ENCODE data around the gene PTPRF. TPM values are rescaled to one million over a fixed set of nuclear protein-coding genes. Genes with fewer than 3 reads are reported as not detected.

Gene PTPRF
- total and polyA plus RNA-seq, 2 experiments from 2014 or later, result 96.0 to 115 TPM

- TF ChIP-seq CTCF (IDR thresholded peaks at IDR 0.05; ENCODE audit: poor library complexity) (no peak), EZH2phosphoT487 (IDR thresholded peaks at IDR 0.05; ENCODE audit: low read depth, severe bottlenecking, unreplicated experiment) (no peak), EZH2 (IDR thresholded peaks at IDR 0.05; ENCODE audit: borderline replicate concordance) (no peak)
- H4K20me1 ChIP-seq (ENCODE audit: insufficient read depth, poor library complexity, severe bottlenecking), result no peaks in the 10 kb centered on the region
- no peaks in the 10 kb centered on the region for H3K36me3 ChIP-seq (replicated peaks; ENCODE audit: insufficient read depth, low read depth)
- H3K9me3 ChIP-seq (ENCODE audit: low read depth), result no peaks in the 10 kb centered on the region
- no peak overlapping the region for H3K4me3 ChIP-seq
- WGBS (ENCODE audit: low lambda C conversion rate, missing lambda C conversion rate), result 65% methylated on average over 5 of the region's 5 CpGs
- H3K27ac ChIP-seq, result peak overlapping the region; percentile 92
- H3K79me2 ChIP-seq, result no peaks in the 10 kb centered on the region
- no peak overlapping the region for H3K4me2 ChIP-seq
- peaks cover 14% of the 10 kb centered on the region for H3K4me1 ChIP-seq (ENCODE audit: insufficient read depth)
- DNase-seq (ENCODE audit: low spot score), result peak; percentile 91
- H3K27me3 ChIP-seq, result no peaks in the 10 kb centered on the region
- no peaks in the 10 kb centered on the region for H3K9me2 ChIP-seq (replicated peaks; ENCODE audit: insufficient read depth)
- H2AFZ ChIP-seq, result no peak overlapping the region
Measured at GRCh38 chr1:43582162-43582566, 51.5 kb downstream of the PTPRF start.

- H3K4me3 ChIP-seq, result no peak overlapping the region
- no peaks in the 10 kb centered on the region for H4K20me1 ChIP-seq (ENCODE audit: insufficient read depth, poor library complexity, severe bottlenecking)
- no peaks in the 10 kb centered on the region for H3K27me3 ChIP-seq
- H3K4me2 ChIP-seq, result no peak overlapping the region
- H3K9me2 ChIP-seq (replicated peaks; ENCODE audit: insufficient read depth), result no peaks in the 10 kb centered on the region
- no peak for DNase-seq (ENCODE audit: low spot score)
- H3K4me1 ChIP-seq (ENCODE audit: insufficient read depth), result peaks cover 5% of the 10 kb centered on the region
- no peaks in the 10 kb centered on the region for H3K79me2 ChIP-seq
- TF ChIP-seq EZH2phosphoT487 (IDR thresholded peaks at IDR 0.05; ENCODE audit: low read depth, severe bottlenecking, unreplicated experiment) (no peak), EZH2 (IDR thresholded peaks at IDR 0.05; ENCODE audit: borderline replicate concordance) (no peak), CTCF (IDR thresholded peaks at IDR 0.05; ENCODE audit: poor library complexity) (no peak)
- H3K9me3 ChIP-seq (ENCODE audit: low read depth), result no peaks in the 10 kb centered on the region
- no peak overlapping the region for H3K27ac ChIP-seq
- 99% methylated on average over 13 of the region's 13 CpGs for WGBS (ENCODE audit: low lambda C conversion rate, missing lambda C conversion rate)
- H3K36me3 ChIP-seq (replicated peaks; ENCODE audit: insufficient read depth, low read depth), result no peaks in the 10 kb centered on the region
- no peak overlapping the region for H2AFZ ChIP-seq
Measured at GRCh38 chr1:43583058-43583457, 52.4 kb downstream of the PTPRF start.

DNA sequence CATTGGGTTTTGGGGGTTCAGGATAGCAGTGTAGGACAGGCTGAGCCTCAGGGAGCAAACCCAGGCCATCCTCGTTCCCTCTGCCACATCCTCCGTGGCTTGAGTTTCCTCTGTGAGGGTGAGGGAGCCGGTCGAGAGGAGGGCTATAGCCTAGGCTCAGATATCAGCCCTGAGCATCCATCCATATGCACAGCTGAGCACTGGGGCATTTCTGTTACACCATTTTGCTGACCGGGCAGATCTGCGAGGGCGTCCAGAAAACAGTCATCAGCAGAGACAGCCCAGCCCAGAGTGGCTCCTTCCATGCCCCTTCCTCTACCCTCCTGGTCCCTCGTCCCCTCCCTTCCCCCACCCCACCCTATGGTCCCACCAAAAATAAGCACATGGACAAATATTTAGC lies 53.5 kb downstream of the PTPRF start:
- H3K4me1 ChIP-seq (ENCODE audit: insufficient read depth), result peaks cover 4% of the 10 kb centered on the region
- TF ChIP-seq CTCF (IDR thresholded peaks at IDR 0.05; ENCODE audit: poor library complexity), result no peak
- no peak for TF ChIP-seq EZH2phosphoT487 (IDR thresholded peaks at IDR 0.05; ENCODE audit: low read depth, severe bottlenecking, unreplicated experiment)
- no peak for TF ChIP-seq EZH2 (IDR thresholded peaks at IDR 0.05; ENCODE audit: borderline replicate concordance)
- no peak overlapping the region for H3K27ac ChIP-seq
- H2AFZ ChIP-seq, result no peak overlapping the region
- no peak overlapping the region for H3K4me2 ChIP-seq
- H3K27me3 ChIP-seq, result no peaks in the 10 kb centered on the region
- H3K9me3 ChIP-seq (ENCODE audit: low read depth), result no peaks in the 10 kb centered on the region
- no peak overlapping the region for H3K4me3 ChIP-seq
- DNase-seq (ENCODE audit: low spot score), result no peak
- 65% methylated on average over 8 of the region's 8 CpGs for WGBS (ENCODE audit: low lambda C conversion rate, missing lambda C conversion rate)
- H4K20me1 ChIP-seq (ENCODE audit: insufficient read depth, poor library complexity, severe bottlenecking), result no peaks in the 10 kb centered on the region
- no peaks in the 10 kb centered on the region for H3K9me2 ChIP-seq (replicated peaks; ENCODE audit: insufficient read depth)
- no peaks in the 10 kb centered on the region for H3K36me3 ChIP-seq (replicated peaks; ENCODE audit: insufficient read depth, low read depth)
- H3K79me2 ChIP-seq, result no peaks in the 10 kb centered on the region

- Histone ChIP-seq H3K79me2 (no peaks in the 10 kb centered on the region), H3K9me3 (ENCODE audit: low read depth) (no peaks in the 10 kb centered on the region)
Measured at GRCh38 chr1:43585557-43585956, 54.9 kb downstream of the PTPRF start.

More at GRCh38 chr1:43585557-43585956, 54.9 kb downstream of the PTPRF start:
- Histone ChIP-seq H3K27me3 (no peaks in the 10 kb centered on the region), H3K4me2 (no peak overlapping the region), H3K9me2 (replicated peaks; ENCODE audit: insufficient read depth) (no peaks in the 10 kb centered on the region), H3K4me3 (no peak overlapping the region), H4K20me1 (ENCODE audit: insufficient read depth, poor library complexity, severe bottlenecking) (no peaks in the 10 kb centered on the region), H2AFZ (no peak overlapping the region), H3K4me1 (ENCODE audit: insufficient read depth) (peaks cover 4% of the 10 kb centered on the region), H3K27ac (peak overlapping the region; percentile 31), H3K36me3 (replicated peaks; ENCODE audit: insufficient read depth, low read depth) (no peaks in the 10 kb centered on the region)
- 89% methylated on average over 10 of the region's 10 CpGs for WGBS (ENCODE audit: low lambda C conversion rate, missing lambda C conversion rate)
- DNase-seq (ENCODE audit: low spot score), result no peak
- TF ChIP-seq EZH2phosphoT487 (IDR thresholded peaks at IDR 0.05; ENCODE audit: low read depth, severe bottlenecking, unreplicated experiment) (no peak), CTCF (IDR thresholded peaks at IDR 0.05; ENCODE audit: poor library complexity) (no peak), EZH2 (IDR thresholded peaks at IDR 0.05; ENCODE audit: borderline replicate concordance) (no peak)

Measured in hepatocyte (in vitro differentiated cells).